Progenitor cell of endocrine pancreas (in vitro differentiated cells): Measurements from ENCODE around the gene MICAL1. TPM values are rescaled to one million over a fixed set of nuclear protein-coding genes. Genes with fewer than 3 reads are reported as not detected.
A peak's percentile ranks its signal among the peaks of the same experiment; 100 is the strongest.
"Not testable (repeated sequence)": the region's sequence is repeated elsewhere in the genome, so short reads cannot be mapped to it uniquely, and the experiment has no call there.

Experiments used
- DNase-seq: peaks from one replicate; pipeline ENCODE4 v3.0.0; 2021; ENCODE audit warnings: low spot score; ENCODE audit not compliant: unreplicated experiment
- H3K27ac Mint-ChIP-seq: 2 replicates; pipeline ENCODE4 v1.8.0; 2021; ENCODE audit warnings: mild to moderate bottlenecking, moderate library complexity, mixed read lengths
- H3K27me3 Mint-ChIP-seq: 2 replicates; pipeline ENCODE4 v1.8.0; 2021; ENCODE audit warnings: mixed read lengths
- H3K36me3 Mint-ChIP-seq: 2 replicates; pipeline ENCODE4 v1.8.0; 2022; ENCODE audit warnings: mixed read lengths; ENCODE audit not compliant: insufficient read depth
- H3K4me1 Mint-ChIP-seq: 2 replicates; pipeline ENCODE4 v1.8.0; 2021; ENCODE audit warnings: low read depth, mixed read lengths
- H3K4me3 Mint-ChIP-seq: 2 replicates; pipeline ENCODE4 v1.8.0; 2021; ENCODE audit warnings: low read depth, mild to moderate bottlenecking, moderate library complexity, mixed read lengths
- H3K9me3 Mint-ChIP-seq: 2 replicates; pipeline ENCODE4 v1.8.0; 2021; ENCODE audit warnings: low read depth, mixed read lengths
- CTCF ChIP-seq: fragments of 200-600 bp; sonication (generic); IDR thresholded peaks from one replicate; pipeline ENCODE4 v1.5.0; 2021; ENCODE audit warnings: antibody characterized with exemption, mild to moderate bottlenecking; ENCODE audit not compliant: unreplicated experiment
- total RNA-seq: library from RNA; stranded (reverse); gene quantifications from 2 replicates; pipeline ENCODE4 v1.2.1, GENCODE V29; 2021

MICAL1 gene
- total RNA-seq, 1 donor from 2014 or later = 101 TPM

- Mint-ChIP-seq H3K4me1 (peaks cover 4% of the 10 kb centered on the region), H3K9me3 (no peaks in the 10 kb centered on the region), H3K36me3 (peaks cover 37% of the 10 kb centered on the region), H3K4me3 (no peak overlapping the region), H3K27ac (no peak overlapping the region), H3K27me3 (no peaks in the 10 kb centered on the region)
- no peak for TF ChIP-seq CTCF
- DNase-seq = no peak
These were observed 14.1 kb upstream of the MICAL1 start for GRCh38 chr6:109469591-109470189.

GRCh38 chr6:109467696-109468095 lies 12.1 kb upstream of the MICAL1 start:
- H3K36me3 Mint-ChIP-seq = peaks cover 34% of the 10 kb centered on the region
- no peaks in the 10 kb centered on the region for H3K27me3 Mint-ChIP-seq
- peaks cover 4% of the 10 kb centered on the region for H3K4me1 Mint-ChIP-seq
- no peaks in the 10 kb centered on the region for H3K9me3 Mint-ChIP-seq
- no peak for DNase-seq
- no peak for TF ChIP-seq CTCF
- no peak overlapping the region for H3K4me3 Mint-ChIP-seq
- H3K27ac Mint-ChIP-seq = no peak overlapping the region

GRCh38 chr6:109466212-109466923 lies 10.8 kb upstream of the MICAL1 start:
- Mint-ChIP-seq H3K27me3 (no peaks in the 10 kb centered on the region), H3K4me1 (peaks cover 4% of the 10 kb centered on the region), H3K4me3 (no peak overlapping the region), H3K36me3 (peaks cover 40% of the 10 kb centered on the region), H3K27ac (no peak overlapping the region), H3K9me3 (no peaks in the 10 kb centered on the region)
- DNase-seq = no peak
- no peak for TF ChIP-seq CTCF

GRCh38 chr6:109465772-109466171 lies 10.2 kb upstream of the MICAL1 start:
- TF ChIP-seq CTCF = no peak
- DNase-seq = no peak
- no peaks in the 10 kb centered on the region for H3K27me3 Mint-ChIP-seq
- H3K4me3 Mint-ChIP-seq = no peak overlapping the region
- peaks cover 5% of the 10 kb centered on the region for H3K4me1 Mint-ChIP-seq
- H3K9me3 Mint-ChIP-seq = no peaks in the 10 kb centered on the region
- peaks cover 38% of the 10 kb centered on the region for H3K36me3 Mint-ChIP-seq
- H3K27ac Mint-ChIP-seq = no peak overlapping the region

- no peak for TF ChIP-seq CTCF
- Mint-ChIP-seq H3K4me1 (peaks cover 18% of the 10 kb centered on the region), H3K36me3 (peaks cover 20% of the 10 kb centered on the region), H3K27ac (peak overlapping the region; percentile 29), H3K27me3 (peaks cover 5% of the 10 kb centered on the region), H3K9me3 (no peaks in the 10 kb centered on the region), H3K4me3 (no peak overlapping the region)
- no peak for DNase-seq
These were observed 6.4 kb upstream of the MICAL1 start for GRCh38 chr6:109461733-109462526.

GRCh38 chr6:109461205-109461604 lies 5.6 kb upstream of the MICAL1 start:
- H3K9me3 Mint-ChIP-seq, H3K4me3 Mint-ChIP-seq, H3K27me3 Mint-ChIP-seq, DNase-seq: not testable (repeated sequence)
- peaks cover 17% of the 10 kb centered on the region for H3K36me3 Mint-ChIP-seq
- peak overlapping the region; percentile 89 for H3K27ac Mint-ChIP-seq
- H3K4me1 Mint-ChIP-seq = peaks cover 23% of the 10 kb centered on the region
